Activated T-helper 9 cell treated with anti-CD3 and anti-CD28 coated beads, Interleukin-2, amount 50 U/mL, for 16 hours (primary cell): Measurements from ENCODE around the gene IZUMO2.
"Not testable (repeated sequence)": the region's sequence is repeated elsewhere in the genome, so short reads cannot be mapped to it uniquely, and the experiment has no call there.

Source experiments
- DNase-seq: peaks from one replicate; pipeline ENCODE4 v3.0.0-alpha.2; 2020; ENCODE audit warnings: low read depth

Gene IZUMO2

GRCh38 chr19:50184196-50184595 lies 21.1 kb upstream of the IZUMO2 start:
- DNase-seq = no peak

GRCh38 chr19:50181121-50181520 lies 18.0 kb upstream of the IZUMO2 start:
- DNase-seq = no peak

DNA sequence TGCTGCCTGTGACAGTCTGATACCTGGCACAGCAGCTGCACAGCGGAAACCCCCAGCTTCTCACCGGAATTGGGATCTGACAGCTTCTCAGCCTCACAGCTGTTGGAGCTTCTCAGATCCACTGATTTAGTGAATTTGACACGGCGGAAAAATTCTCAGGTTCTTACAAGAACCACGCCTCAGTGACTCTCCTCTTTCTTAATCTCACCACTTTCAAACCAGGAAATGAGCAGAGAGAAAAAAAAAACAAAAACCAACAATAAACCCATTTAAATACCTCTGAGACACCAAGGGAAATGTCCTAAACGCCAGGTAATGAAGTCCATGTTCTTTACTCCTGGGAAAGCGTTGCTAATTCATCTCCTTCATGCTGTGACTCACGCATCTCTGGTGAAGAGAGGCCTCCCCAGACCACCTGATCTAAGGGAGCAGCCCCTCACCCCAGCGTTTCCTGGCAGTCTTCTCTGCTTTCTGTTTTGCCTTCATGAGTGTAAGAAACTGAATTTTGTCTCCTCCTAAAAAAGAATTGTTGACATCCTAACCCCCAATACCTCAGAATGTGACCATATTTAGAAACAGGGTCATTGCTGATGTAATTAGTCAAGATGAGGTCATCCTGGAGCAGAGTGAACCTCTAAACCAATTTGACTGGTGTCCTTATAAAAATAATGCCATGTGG lies 15.9 kb upstream of the IZUMO2 start:
- DNase-seq = no peak

DNA sequence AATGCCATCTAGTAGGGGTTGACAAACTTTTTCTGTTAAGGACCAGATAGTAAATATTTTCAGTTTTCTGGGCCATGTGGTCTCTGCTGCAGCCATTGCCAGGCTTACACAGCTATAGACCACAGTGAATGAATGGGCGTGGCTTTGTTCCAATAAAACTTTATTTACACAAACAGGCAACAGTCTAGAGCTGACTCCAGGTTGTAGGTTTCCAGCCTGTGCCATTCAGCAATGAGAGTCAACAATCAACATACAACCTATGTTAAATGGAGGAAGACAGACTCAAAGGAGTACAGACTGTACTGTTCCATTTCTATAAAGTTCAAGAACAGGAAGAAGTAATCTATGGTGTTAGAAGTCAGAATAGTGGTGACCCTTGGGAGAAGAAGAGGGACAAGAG lies 15.2 kb upstream of the IZUMO2 start:
- DNase-seq = no peak

GRCh38 chr19:50176775-50177174 lies 13.7 kb upstream of the IZUMO2 start:
- DNase-seq = no peak

DNA sequence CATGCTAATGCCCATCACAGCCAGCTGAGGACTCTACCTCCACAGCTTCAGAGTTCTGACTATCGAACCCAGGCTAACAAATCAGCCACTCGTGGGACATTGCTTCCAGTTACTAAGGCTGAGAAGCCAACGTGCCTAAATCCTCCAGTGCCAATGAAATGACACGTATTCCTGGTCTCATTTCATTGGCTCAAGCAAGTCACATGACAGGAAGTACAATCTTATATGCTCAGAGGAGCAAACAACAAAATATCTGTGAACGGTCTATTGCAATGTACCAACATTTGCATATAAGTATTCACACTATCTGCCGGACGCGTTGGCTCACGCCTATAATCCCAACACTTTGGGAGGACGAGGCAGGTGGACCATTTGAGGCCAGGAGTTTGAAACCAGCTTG lies 12.8 kb upstream of the IZUMO2 start:
- DNase-seq = no peak

GRCh38 chr19:50174100-50174793 lies 11.2 kb upstream of the IZUMO2 start:
- DNase-seq = no peak

- DNase-seq = no peak
Measured at GRCh38 chr19:50173127-50173526, 10.0 kb upstream of the IZUMO2 start.

GRCh38 chr19:50172726-50173125 lies 9.6 kb upstream of the IZUMO2 start:
- no peak for DNase-seq

DNA sequence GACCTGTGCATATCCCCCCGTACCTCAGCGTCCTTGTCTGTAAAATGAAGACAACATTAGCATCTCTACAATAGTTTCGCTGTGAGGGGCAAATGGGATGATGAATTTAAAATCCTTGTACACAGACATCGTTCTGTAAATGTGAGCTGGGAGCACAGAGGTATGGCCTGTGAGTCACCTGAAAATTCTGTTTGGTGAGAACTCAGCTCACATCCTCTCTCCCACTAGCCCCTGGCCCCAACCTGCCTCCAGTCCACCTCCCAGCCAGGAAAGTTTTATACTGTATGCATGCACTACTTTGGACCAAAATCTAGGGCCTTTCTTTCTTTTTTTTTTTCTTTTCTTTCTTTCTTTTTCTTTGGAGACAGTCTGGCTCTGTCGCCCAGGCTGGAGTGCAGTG lies 8.7 kb upstream of the IZUMO2 start:
- DNase-seq = no peak

GRCh38 chr19:50167314-50167721 lies 4.2 kb upstream of the IZUMO2 start:
- no peak for DNase-seq

GRCh38 chr19:50159078-50159477 lies 4.0 kb downstream of the IZUMO2 start:
- no peak for DNase-seq

- no peak for DNase-seq
Measured at GRCh38 chr19:50158577-50158976, 4.5 kb downstream of the IZUMO2 start.

DNA sequence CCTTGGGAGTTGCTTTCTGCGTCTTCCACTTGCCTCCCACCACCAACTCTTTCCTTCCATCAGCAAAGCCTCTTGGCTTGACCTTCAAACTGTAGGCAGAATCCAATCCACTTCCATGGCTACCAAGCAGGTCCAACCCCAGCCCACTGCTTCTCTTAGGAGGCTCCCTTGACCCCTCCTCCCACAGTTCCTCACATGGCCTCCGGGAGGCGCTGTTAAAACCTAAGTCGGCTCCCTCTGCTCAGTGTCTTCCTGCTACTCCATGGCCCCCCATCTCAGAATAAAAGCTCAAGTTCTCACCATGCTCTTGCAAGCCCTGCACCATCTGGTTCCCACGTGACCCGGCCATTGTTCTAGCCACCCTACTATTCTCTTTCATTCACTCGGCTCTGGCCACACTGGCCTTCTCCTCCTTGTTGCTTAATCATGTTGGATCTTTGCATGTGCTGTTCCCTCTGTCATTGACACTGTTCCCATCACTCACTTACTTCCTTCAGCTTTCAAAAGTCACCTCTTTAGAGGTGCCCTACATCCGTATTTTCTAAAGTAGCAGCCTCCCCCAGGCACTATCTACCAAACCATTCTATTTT lies 7.5 kb downstream of the IZUMO2 start:
- DNase-seq = no peak

DNA sequence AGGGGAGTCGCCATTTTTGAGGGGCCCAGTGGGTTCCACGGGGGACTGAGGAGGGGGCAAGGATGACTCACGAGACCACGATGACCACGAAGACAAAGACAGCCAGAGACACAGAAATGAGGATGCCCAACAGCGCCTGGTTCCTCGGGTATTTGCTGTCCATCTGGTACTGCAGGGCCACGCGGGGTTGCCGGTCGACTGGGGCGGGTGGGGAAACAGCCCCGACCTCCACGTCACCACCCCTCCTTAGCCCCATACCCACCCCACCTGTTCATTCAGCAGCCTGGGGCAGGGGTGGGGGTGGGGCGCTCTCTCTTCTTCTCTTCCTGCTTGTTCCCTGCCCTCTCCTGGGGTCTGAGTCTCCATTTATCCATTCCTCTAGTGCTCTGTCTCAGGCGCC lies 8.6 kb downstream of the IZUMO2 start:
- DNase-seq = no peak

- no peak for DNase-seq
Measured at GRCh38 chr19:50152578-50152977, 10.5 kb downstream of the IZUMO2 start.

DNA sequence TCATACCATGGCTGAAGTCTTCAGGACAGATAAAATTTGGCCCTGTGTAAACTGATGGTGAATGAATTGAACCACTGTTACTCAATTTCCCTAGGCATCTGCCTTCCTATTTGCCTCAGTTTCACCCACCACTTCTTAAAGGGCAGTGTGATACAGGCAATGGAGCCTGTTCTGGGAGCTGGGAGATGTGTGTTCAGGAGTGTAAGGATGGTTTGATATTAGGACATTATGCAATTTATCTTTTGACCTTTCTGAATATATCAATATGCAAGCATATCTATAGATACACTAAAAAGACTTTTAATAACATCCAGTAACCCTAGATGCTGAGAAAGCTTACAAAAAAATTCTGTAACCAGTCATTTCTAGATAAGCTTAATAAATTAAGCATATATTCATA lies 14.6 kb downstream of the IZUMO2 start:
- DNase-seq = no peak

- DNase-seq = peak; percentile 55
Measured at GRCh38 chr19:50147462-50148423, 15.3 kb downstream of the IZUMO2 start.

- not testable (repeated sequence) for DNase-seq
Measured at GRCh38 chr19:50141921-50142320, 21.2 kb downstream of the IZUMO2 start.

DNA sequence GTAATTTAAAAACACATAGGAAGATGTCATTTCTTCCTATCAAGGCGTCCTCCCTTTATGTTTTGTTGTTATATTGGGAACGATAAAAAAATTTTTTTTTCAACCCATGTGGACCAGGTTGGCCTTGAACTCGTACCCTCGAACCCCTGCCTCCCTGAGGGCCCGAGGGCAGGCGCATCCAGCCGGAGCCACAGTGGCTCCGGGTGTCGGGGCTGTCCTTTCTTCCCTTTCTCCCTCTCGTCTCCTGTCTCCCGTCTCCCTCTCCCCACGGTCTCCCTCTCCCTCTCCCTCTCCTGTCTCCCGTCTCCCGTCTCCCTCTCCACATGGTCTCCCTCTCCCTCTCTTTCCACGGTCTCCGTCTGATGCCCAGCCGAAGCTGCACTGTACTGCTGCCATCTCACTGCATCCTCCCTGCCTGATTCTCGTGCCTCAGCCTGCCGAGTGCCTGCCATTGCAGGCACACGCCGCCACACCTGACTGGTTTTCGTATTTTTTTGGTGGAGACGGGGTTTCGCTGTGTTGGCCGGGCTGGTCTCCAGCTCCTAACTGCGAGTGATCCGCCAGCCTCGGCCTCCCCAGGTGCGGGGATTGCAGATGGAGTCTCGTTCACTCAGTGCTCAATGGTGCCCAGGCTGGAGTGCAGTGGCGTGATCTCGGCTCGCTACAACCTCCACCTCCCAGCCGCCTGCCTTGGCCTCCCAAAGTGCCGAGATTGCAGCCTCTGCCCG lies 22.8 kb downstream of the IZUMO2 start:
- DNase-seq = not testable (repeated sequence)

- not testable (repeated sequence) for DNase-seq
Measured at GRCh38 chr19:50136603-50137365, 26.3 kb downstream of the IZUMO2 start.
